ENCODE results near the gene COL6A3.

DNA sequence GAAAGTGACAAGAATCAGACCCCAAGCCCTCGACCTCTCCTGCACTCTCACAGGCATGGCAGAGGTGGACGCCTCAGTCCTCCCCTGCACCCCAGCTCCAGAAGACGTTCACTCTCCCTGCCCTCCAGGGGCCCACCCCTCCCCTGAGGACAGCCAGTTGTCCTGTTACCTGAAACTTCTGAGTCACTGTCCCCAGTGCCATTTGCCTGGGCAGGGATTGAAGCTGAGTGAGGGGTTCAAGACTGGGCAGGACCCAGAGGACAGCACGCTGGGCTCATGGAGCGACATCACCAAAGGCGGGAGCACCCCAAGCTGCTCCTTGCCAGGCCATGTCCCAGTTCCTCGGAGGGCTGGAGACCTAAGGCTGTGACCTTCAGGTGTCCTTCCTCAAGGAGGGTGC lies 34.2 kb upstream of the COL6A3 start:
- TF ChIP-seq CTCF (IDR thresholded peaks at IDR 0.05 in 2 of 3, conservative IDR thresholded peaks at IDR 0.05 in 1 of 3; ENCODE audit: borderline replicate concordance in 1 of 3, insufficient read depth in 1 of 3, low read depth in 2 of 3, low read length in 2 of 3) (no peak), POLR2A (IDR thresholded peaks at IDR 0.05; ENCODE audit: borderline replicate concordance, extremely low read depth, insufficient read depth, insufficient read length) (no peak), MAX (IDR thresholded peaks at IDR 0.05) (no peak), EZH2 (IDR thresholded peaks at IDR 0.05) (no peak), ZNF274 (IDR thresholded peaks at IDR 0.05; ENCODE audit: low read depth, low read length) (no peak), EZH2phosphoT487 (IDR thresholded peaks at IDR 0.05; ENCODE audit: borderline replicate concordance) (no peak), JUND (IDR thresholded peaks at IDR 0.05) (no peak), REST (IDR thresholded peaks at IDR 0.05; ENCODE audit: low read depth) (no peak)
